ENCODE data around the gene TEAD2. TPM values are rescaled to one million over a fixed set of nuclear protein-coding genes. Genes with fewer than 3 reads are reported as not detected.

The TEAD2 gene
- total RNA-seq, 1 donor from 2014 or later = 235 TPM

DNA sequence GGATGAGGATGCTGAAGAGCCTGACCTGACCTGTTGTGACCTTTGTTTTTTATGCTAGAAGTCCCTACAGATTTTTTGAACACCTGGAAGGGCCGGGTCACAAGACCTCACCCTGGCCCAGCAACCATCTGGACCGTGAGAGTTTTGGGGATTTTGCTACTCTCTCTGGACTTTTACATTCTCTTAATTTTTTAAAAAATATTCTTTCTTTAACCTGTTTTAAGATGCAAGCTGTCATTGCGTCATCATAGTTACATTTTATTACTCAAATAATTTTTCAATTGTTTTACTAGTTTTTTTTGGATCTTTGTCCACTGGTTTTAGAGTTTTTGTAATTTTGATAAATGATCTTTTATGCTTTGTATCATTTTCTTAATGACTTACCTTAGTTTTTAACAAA lies 9.0 kb upstream of the TEAD2 start:
- TF ChIP-seq, protein P1, sequence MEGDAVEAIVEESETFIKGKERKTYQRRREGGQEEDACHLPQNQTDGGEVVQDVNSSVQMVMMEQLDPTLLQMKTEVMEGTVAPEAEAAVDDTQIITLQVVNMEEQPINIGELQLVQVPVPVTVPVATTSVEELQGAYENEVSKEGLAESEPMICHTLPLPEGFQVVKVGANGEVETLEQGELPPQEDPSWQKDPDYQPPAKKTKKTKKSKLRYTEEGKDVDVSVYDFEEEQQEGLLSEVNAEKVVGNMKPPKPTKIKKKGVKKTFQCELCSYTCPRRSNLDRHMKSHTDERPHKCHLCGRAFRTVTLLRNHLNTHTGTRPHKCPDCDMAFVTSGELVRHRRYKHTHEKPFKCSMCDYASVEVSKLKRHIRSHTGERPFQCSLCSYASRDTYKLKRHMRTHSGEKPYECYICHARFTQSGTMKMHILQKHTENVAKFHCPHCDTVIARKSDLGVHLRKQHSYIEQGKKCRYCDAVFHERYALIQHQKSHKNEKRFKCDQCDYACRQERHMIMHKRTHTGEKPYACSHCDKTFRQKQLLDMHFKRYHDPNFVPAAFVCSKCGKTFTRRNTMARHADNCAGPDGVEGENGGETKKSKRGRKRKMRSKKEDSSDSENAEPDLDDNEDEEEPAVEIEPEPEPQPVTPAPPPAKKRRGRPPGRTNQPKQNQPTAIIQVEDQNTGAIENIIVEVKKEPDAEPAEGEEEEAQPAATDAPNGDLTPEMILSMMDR (IDR thresholded peaks at IDR 0.05; ENCODE audit: unreplicated experiment) = no peak
- DNase-seq (ENCODE audit: low spot score, unreplicated experiment) = no peak
- Mint-ChIP-seq H3K27me3 (peaks cover 3% of the 10 kb centered on the region), H3K27ac (no peak overlapping the region), H3K4me3 (ENCODE audit: low read depth) (no peak overlapping the region), H3K4me1 (ENCODE audit: low read depth) (no peaks in the 10 kb centered on the region), H3K36me3 (ENCODE audit: insufficient read depth) (peaks cover 6% of the 10 kb centered on the region), H3K9me3 (ENCODE audit: low read depth) (peaks cover 6% of the 10 kb centered on the region)

DNA sequence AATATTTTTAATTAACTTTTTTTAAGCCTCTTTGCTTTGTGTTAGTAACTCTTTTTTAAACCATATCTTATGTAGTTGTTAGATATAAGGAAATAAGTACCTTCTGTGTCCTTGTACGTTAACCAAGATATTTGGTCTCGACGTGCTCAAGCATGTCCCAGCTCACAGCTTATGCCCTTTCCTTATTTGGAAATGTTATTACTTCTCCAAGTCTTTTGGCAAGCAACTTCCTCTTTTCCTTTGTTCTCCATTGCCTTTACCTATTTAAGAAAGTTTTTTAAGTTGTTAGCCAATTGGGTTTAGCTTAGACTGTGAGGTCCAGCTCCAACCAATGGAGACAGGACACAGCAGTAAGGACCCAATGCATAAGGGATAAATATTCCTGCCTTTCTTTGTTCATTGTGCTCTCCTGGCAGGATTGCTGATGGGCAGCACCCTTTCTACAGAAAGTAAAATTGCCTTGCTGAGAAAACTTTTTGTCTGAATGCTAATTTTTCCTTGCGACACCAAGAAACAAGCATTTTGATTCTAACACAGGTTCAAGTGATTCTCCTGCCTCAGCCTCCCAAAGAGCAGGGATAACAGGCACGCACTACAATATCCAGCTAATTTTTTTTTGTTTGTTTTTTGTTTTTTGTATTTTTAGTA lies 6.6 kb upstream of the TEAD2 start:
- Mint-ChIP-seq H3K4me1 (ENCODE audit: low read depth) (no peaks in the 10 kb centered on the region), H3K9me3 (ENCODE audit: low read depth) (peaks cover 6% of the 10 kb centered on the region), H3K27me3 (no peaks in the 10 kb centered on the region), H3K36me3 (ENCODE audit: insufficient read depth) (peaks cover 6% of the 10 kb centered on the region), H3K27ac (no peak overlapping the region), H3K4me3 (ENCODE audit: low read depth) (no peak overlapping the region)
- no peak for DNase-seq (ENCODE audit: low spot score, unreplicated experiment)
- TF ChIP-seq, protein P1 (IDR thresholded peaks at IDR 0.05; ENCODE audit: unreplicated experiment) = no peak

DNA sequence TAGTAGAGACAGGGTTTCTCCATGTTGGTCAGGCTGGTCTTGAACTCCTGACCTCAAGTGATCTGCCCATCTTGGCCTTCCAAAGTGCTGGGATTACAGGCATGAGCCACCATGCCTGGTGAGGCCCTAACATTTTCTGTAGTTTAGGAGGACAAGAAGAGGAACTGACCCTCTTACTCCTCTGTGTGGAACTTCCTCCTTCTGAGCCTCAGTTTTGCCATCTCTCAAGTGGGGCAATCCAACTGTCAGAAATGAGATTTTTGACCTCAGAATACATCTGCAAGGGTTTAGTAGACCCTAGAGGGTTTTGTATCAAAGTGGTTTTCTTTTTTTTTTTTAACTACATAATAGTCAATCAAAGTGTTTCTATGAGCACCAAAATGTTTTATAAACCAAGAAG lies 3.9 kb upstream of the TEAD2 start:
- Mint-ChIP-seq H3K36me3 (ENCODE audit: insufficient read depth) (peaks cover 6% of the 10 kb centered on the region), H3K9me3 (ENCODE audit: low read depth) (peaks cover 6% of the 10 kb centered on the region), H3K4me1 (ENCODE audit: low read depth) (no peaks in the 10 kb centered on the region), H3K27ac (no peak overlapping the region), H3K27me3 (no peaks in the 10 kb centered on the region), H3K4me3 (ENCODE audit: low read depth) (no peak overlapping the region)
- DNase-seq (ENCODE audit: low spot score, unreplicated experiment) = no peak
- TF ChIP-seq, protein P1 (IDR thresholded peaks at IDR 0.05; ENCODE audit: unreplicated experiment) = no peak

DNA sequence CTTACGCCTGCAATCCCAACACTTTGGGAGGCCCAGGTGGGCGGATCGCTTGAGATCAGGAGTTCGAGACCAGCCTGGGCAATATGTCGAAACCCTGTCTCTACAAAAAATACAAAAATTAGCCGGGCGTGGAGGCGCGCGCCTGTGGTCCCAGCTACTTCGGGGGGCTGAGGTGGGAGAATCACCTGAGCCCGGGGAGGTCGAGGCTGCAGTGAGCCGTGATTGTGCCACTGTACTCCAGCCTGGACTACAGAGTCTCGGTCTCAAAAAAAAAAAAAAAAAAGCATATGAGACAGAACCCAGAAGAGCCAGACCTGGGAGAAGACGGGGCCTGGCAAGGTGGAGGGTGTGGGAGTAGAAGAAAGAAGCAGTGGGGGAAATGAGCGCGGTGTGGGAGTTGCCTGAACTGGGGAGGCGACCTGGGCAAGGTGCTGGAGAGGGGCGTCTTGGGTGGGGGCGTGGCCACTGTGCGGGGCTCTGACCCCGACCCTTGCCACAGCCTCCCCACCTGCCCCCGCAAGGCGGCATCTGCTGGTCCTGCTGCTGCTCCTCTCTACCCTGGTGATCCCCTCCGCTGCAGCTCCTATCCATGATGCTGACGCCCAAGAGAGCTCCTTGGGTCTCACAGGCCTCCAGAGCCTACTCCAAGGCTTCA lies 2.0 kb upstream of the TEAD2 start:
- H3K27me3 Mint-ChIP-seq = no peaks in the 10 kb centered on the region
- TF ChIP-seq, protein P1 (IDR thresholded peaks at IDR 0.05; ENCODE audit: unreplicated experiment) = no peak
- peaks cover 4% of the 10 kb centered on the region for H3K36me3 Mint-ChIP-seq (ENCODE audit: insufficient read depth)
- H3K4me1 Mint-ChIP-seq (ENCODE audit: low read depth) = peaks cover 6% of the 10 kb centered on the region
- no peak overlapping the region for H3K27ac Mint-ChIP-seq
- no peak overlapping the region for H3K4me3 Mint-ChIP-seq (ENCODE audit: low read depth)
- DNase-seq (ENCODE audit: low spot score, unreplicated experiment) = no peak
- no peaks in the 10 kb centered on the region for H3K9me3 Mint-ChIP-seq (ENCODE audit: low read depth)

DNA sequence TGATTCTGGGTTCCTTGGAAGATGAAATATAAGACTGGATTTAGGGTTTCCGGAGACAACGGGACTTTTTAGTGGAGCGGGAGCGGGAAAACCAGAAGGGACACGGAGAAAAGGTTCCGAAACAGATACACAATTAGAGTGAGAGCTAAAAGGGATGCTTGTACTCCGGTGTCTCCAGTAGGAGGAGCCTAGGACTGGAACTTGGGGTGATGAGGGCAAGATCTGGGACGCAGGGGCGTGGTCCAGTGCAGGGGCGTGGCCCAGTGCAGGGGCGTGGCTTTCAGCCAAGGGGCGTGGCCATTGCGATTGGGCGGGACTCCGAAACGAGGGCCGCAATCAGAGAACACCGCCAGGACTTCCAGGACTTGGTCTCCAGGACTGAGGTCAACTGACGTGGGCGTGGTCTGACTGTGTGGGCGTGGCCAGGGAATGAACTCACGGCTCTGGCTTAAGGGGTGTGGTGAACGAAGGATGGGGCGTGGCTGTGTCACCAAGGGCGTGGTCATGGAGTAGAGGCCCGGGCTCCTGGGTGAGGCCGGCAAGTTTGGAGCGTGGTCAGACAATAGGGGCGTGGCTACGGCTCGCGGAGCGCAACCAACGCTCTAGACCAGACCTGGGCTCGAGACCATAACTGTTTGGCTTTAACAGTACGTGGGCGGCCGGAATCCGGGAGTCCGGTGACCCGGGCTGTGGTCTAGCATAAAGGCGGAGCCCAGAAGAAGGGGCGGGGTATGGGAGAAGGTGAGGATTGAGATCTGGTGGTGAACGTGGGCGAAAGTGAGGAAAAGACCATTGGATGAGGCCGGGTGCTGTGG lies 1.3 kb upstream of the TEAD2 start, which contains the start of gene DKKL1:
DKKL1 (plus strand) TSS at position 610 of the 815 bp plus-strand sequence; CDS start at position 732, 122 bp downstream.
- Mint-ChIP-seq H3K4me1 (ENCODE audit: low read depth) (peaks cover 6% of the 10 kb centered on the region), H3K27ac (no peak within 1 kb of the TSS), H3K4me3 (ENCODE audit: low read depth) (no peak within 1 kb of the TSS), H3K36me3 (ENCODE audit: insufficient read depth) (peaks cover 7% of the 10 kb centered on the region), H3K9me3 (ENCODE audit: low read depth) (no peaks in the 10 kb centered on the region), H3K27me3 (no peaks in the 10 kb centered on the region)
- peak; percentile 99 for DNase-seq (ENCODE audit: low spot score, unreplicated experiment)
- TF ChIP-seq, protein P1 (IDR thresholded peaks at IDR 0.05; ENCODE audit: unreplicated experiment) = no peak

All from progenitor cell of endocrine pancreas (in vitro differentiated cells).